Mucosa of descending colon (tissue), 3 donors: ENCODE measurements around the gene DCP2. TPM values are rescaled to one million over a fixed set of nuclear protein-coding genes. Genes with fewer than 3 reads are reported as not detected.

Experiments used
- ATAC-seq: fragments of 200-7000 bp; cut with Tn5 transposase; one replicate; pipeline ENCODE4 v1.9.1; 2020; ENCODE audit warnings: mild to moderate bottlenecking, moderate library complexity
- DNase-seq, 3 donors: peaks; one replicate each; pipeline ENCODE4 v3.0.0-alpha.2; 2020
- H3K36me3 ChIP-seq: fragments of 200-600 bp; one replicate; pipeline ENCODE4 v1.8.0; 2021; ENCODE audit warnings: low read depth, mild to moderate bottlenecking
- H3K4me1 ChIP-seq: fragments of 200-600 bp; one replicate; pipeline ENCODE4 v1.8.0; 2021; ENCODE audit warnings: low read depth, mild to moderate bottlenecking
- H3K4me3 ChIP-seq: fragments of 200-600 bp; one replicate; pipeline ENCODE4 v1.8.0; 2021; ENCODE audit warnings: mild to moderate bottlenecking
- H3K9me3 ChIP-seq: fragments of 200-600 bp; one replicate; pipeline ENCODE4 v1.8.0; 2021; ENCODE audit warnings: mild to moderate bottlenecking
- intact Hi-C, 2 donors: fragments of 100-400 bp; cut with DNase I in 1 of 2; cut with micrococcal nuclease in 1 of 2; formaldehyde crosslinking; loops; one replicate each; pipeline versions ENCODE4 v1.11.0 to v1.11.1; 2022; cut with DNase I, micrococcal nuclease
- total RNA-seq, 3 donors: library from RNA; stranded (reverse); fragmentation: NEBNext Ultra II Directional in 2 of 3; extraction: Animal tissue kit (Norgen Biotek cat#: 25700) in 2 of 3; gene quantifications; one replicate each; pipeline versions ENCODE4 v1.2.1 to v1.2.4, GENCODE V29; 2021 to 2023
- TF ChIP-seq, protein P1 (sequence below): fragments of 200-600 bp; IDR thresholded peaks from one replicate; pipeline ENCODE4 v1.8.0; 2022; ENCODE audit warnings: antibody characterized with exemption, mild to moderate bottlenecking
- donor health status: DM: no; HTN: no; CAD: no; lungs with moderate emphysema.
- donor health status: DM: no; HTN: no; CAD: no.
- donor health status: DM: no; HTN: yes; CAD: no.

DCP2 gene
- total RNA-seq, 3 donors from 2014 or later = 29.3 to 36.4 (median 35.4) TPM

DNA sequence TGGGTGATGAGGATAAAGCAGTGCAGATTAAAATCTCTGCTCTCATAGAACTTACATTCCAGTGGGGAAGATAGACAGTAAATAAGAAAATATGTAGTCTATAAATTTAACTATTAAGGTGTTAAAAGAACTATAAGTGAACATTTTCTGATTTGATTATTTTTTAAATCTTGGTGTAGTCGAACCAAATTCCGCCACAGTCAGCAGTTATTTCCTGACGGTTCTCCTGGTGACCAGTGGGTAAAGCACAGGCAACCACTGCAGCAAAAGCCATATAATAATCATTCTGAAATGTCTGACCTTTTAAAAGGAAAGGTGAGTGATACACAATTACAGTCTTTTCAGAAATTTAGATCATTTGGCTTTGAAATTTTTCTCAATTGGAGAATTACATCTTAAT lies 27.2 kb downstream of the DCP2 start:
- H3K4me1 ChIP-seq = no peaks in the 10 kb centered on the region
- intact Hi-C loops = no loop called here
- TF ChIP-seq, protein P1, sequence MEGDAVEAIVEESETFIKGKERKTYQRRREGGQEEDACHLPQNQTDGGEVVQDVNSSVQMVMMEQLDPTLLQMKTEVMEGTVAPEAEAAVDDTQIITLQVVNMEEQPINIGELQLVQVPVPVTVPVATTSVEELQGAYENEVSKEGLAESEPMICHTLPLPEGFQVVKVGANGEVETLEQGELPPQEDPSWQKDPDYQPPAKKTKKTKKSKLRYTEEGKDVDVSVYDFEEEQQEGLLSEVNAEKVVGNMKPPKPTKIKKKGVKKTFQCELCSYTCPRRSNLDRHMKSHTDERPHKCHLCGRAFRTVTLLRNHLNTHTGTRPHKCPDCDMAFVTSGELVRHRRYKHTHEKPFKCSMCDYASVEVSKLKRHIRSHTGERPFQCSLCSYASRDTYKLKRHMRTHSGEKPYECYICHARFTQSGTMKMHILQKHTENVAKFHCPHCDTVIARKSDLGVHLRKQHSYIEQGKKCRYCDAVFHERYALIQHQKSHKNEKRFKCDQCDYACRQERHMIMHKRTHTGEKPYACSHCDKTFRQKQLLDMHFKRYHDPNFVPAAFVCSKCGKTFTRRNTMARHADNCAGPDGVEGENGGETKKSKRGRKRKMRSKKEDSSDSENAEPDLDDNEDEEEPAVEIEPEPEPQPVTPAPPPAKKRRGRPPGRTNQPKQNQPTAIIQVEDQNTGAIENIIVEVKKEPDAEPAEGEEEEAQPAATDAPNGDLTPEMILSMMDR = no peak
- H3K4me3 ChIP-seq = no peak overlapping the region
- ATAC-seq (no peak), DNase-seq (no peak)
- peaks cover 7% of the 10 kb centered on the region for H3K36me3 ChIP-seq
- H3K9me3 ChIP-seq = no peaks in the 10 kb centered on the region

GRCh38 chr5:113005454-113005853 lies 28.9 kb downstream of the DCP2 start:
- no peak for ATAC-seq
- peaks cover 7% of the 10 kb centered on the region for H3K36me3 ChIP-seq
- intact Hi-C loops = no loop called here
- no peak overlapping the region for H3K4me3 ChIP-seq
- TF ChIP-seq, protein P1 = no peak
- H3K4me1 ChIP-seq = no peaks in the 10 kb centered on the region
- H3K9me3 ChIP-seq = no peaks in the 10 kb centered on the region
- DNase-seq = no peak

GRCh38 chr5:113017881-113018635 lies 41.5 kb downstream of the DCP2 start:
- Histone ChIP-seq H3K9me3 (no peaks in the 10 kb centered on the region), H3K4me3 (no peak overlapping the region), H3K4me1 (no peaks in the 10 kb centered on the region), H3K36me3 (no peaks in the 10 kb centered on the region)
- intact Hi-C loops = no loop called here
- DNase-seq (no peak), ATAC-seq (no peak)
- TF ChIP-seq, protein P1 = no peak

DNA sequence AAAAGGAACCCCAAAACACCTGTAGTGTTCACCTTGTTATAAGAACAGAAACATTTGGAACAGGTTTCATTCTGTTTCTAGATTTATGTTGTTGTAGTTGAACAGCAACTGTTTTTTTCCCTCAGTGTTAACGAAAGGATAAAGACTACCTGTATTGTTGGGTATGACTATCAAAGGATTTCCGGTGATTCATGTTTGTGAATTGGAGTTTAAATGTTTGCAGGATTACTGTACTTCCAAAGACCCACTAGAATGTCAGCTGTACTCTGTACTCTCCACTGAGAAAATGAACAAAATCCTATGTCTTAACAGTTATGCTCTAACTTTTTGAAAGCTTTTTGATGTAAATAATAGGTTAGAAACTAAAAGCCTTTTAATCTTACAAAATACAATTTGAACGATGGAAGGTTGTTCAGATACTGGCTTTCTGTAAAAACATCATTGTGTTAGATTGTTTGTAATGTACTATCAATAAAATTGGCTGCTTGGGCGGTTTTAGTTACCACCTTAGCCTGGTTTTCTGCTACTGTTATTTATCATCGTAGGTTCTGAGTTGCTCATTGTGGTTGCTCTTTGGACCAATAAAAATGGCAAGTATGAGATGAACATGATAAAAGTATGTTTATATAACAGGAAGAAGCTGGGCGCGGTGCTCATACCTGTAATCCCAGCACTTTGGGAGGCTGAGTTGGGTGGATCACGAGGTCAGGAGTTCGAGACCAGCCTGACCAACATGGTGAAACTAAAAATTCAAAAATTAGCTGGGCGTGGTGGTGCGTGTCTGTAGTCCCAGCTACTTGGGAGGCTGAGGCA lies 44.1 kb downstream of the DCP2 start:
- TF ChIP-seq, protein P1 = no peak
- Histone ChIP-seq H3K4me3 (no peak overlapping the region), H3K36me3 (no peaks in the 10 kb centered on the region), H3K4me1 (no peaks in the 10 kb centered on the region), H3K9me3 (no peaks in the 10 kb centered on the region)
- intact Hi-C loops = no loop called here
- peak; percentile 57 for ATAC-seq
- DNase-seq = peak in 1 of 3 donors; percentile 24

GRCh38 chr5:113022661-113023060 lies 46.1 kb downstream of the DCP2 start:
- DNase-seq = no peak
- intact Hi-C loops = no loop called here
- no peak overlapping the region for H3K4me3 ChIP-seq
- TF ChIP-seq, protein P1 = no peak
- ATAC-seq = peak; percentile 79
- no peaks in the 10 kb centered on the region for H3K4me1 ChIP-seq
- no peaks in the 10 kb centered on the region for H3K9me3 ChIP-seq
- H3K36me3 ChIP-seq = no peaks in the 10 kb centered on the region
